SKM-1 (cell line): Measurements from ENCODE around the gene ZNF732.
"Not testable (repeated sequence)": the region's sequence is repeated elsewhere in the genome, so short reads cannot be mapped to it uniquely, and the experiment has no call there.

ENCODE experiments used
- DNase-seq: peaks from one replicate; lab custom pipeline; 2025; ENCODE audit not compliant: unreplicated experiment; lab: John Stamatoyannopoulos, UW

ZNF732 gene

DNA sequence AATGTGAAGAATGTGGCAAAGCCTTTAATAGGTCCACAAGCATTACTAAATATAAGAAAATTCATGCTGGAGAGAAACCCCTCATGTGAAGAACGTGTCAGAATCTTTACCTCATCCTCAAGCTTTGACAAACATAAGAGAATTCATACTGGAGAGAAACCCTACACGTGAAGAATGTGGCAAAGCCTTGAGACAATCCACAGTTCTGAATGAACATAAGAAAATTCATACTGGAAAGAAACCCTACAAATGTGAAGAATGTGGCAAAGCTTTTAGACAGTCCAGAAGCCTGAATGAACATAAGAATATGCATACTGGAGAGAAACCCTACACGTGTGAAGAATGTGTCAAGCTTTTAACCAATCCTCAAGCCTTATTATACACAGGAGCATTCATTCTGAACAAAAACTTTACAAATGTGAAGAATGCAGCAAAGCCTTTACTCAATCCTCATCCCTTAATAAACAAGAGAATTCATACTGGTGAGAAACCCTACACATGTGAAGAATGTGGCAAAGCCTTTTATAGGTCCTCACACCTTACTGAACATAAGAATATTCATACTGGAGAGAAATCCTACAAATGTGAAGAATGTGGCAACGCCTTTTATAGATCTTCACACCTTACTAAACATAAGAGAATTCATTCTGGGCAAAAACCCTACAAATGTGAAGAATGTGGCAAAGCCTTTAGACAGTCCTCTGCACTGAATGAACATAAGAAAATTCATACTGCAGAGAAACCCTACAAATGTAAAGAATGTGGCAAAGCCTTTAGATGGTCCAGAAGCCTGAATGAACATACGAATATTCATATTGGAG lies 51.1 kb downstream of the ZNF732 start:
- no peak for DNase-seq

- no peak for DNase-seq
These were observed 53.1 kb downstream of the ZNF732 start for GRCh38 chr4:252065-252601.

GRCh38 chr4:244471-244870 lies 60.8 kb downstream of the ZNF732 start:
- peak; percentile 50 for DNase-seq

DNA sequence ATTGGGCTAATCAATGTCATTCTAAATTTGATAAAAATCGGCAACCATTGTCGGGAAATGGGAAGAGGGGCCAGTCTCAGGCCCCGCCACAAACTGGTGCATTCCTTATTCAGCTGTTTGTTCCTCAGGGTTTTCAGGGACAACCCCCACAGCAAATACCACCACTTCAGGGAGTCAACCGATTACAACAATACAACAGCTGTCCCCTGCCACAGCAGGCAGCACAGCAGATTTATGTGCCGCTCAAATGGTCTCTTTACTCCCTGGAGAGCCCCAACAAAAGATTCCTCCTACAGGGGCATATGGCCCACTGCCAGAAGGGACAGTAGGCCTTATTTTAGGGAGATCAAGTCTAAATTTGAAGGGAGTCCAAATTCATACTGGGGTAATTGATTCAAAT lies 61.8 kb downstream of the ZNF732 start:
- DNase-seq = no peak

DNA sequence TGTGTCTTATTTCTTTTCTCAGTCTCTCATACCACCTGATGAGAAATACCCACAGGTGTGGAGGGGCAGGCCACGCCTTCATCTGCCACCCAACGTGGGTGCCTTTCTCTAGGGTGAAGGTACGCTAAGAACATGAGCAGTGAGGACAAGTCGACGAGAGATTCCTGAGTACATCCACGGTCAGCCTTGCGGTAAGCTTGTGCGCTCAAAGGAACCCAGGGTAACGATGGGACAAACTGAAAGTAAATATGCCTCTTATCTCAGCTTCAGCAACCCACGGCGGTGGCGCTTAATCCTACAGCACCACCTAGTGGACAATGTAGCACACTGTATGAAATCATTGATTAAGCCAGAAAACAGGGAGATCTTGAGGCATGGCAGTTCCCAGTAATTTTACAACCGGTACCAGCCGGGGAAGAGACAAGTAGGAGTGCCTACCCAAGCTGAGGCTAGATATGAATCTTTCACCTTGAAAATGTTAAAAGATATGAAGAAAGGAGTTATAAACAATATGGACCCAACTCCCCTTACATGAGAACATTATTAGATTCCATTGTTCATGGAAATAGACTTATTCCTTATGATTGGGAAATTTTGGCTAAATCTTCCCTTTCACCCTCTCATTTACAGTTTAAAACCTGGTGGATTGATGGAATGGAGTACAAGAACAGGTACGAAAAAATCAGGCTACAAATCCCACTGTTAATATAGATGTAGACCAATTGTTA lies 63.0 kb downstream of the ZNF732 start:
- peak; percentile 84 for DNase-seq

DNA sequence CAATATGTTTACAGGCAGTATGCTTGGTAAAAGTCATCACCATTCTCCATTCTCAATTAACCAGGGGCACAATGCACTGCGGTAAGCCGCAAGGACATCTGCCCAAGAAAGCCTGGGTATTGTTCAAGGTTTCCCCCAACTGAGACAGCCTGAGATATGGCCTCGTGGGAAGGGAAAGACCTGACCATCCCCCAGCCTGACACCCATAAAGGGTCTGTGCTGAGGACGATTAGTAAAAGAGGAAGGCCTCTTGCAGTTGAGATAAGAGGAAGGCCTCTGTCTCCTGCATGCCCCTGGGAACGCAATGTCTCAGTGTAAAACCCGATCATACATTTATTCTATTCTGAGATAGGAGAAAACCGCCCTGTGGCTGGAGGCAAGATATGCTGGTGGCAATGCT lies 63.9 kb downstream of the ZNF732 start:
- DNase-seq = not testable (repeated sequence)

DNA sequence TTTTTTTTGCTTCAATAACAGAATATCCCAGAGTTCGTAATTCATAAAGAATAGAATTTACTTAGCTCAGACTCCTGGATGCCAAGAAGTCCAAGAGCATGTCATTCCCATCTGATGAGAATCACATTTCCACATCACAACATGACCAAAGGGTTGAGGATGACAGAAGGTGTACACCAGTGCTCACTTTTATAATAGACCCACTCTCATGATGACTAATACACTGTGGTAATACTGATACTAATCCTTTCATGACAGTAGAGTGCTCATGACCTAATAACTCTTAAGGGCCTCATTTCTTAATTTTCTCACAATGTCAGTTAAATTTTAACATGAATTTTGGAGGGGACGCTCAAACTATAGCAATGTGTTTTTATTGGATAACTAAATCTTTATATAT lies 69.2 kb downstream of the ZNF732 start:
- DNase-seq = no peak

DNA sequence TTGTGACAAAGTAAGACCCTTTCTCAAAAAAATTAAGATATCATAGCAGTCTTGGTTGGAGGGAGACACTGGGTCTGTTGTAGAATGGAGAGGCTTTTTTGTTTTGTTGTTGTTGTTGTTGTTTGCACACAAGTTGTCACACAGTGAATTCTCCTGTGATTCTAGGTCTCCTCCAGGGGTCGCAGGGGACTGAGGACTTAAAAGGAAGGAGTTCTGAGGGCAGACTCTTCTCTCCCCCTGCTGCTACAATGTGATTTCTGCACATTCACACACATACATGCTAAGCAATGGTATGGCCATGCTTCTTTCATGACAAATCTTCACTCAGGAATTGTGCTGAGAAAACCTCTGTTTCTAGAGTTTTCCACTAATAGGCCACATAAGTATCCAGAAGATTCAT lies 71.1 kb downstream of the ZNF732 start:
- DNase-seq = no peak

DNA sequence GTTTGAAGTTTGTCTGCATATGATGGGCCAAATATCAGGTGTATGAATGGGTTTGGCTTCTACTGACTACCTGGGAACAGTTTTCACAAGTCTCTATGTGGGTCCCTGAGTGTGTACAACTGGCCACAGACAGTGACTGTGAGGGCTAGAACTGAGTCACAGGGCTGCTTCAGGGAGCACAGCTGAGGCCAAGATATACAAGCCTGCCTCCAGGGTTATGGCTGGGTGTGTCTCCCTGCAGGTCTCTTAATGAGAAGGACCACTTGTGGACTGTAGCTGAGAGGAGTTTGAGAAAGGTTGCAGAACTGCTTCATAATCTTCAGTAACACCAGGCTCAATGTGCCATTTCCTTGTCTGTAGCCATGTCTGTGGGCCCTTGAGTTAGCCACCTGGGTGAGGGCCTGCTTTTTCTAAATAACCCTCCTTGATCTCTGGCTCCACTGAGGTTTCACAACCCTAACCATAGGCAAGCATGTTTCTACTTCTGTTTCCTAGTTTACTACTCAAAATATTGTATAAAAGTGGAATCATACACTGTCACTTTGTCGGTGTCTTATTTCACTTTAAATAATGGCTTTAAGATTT lies 81.3 kb downstream of the ZNF732 start:
- DNase-seq = no peak
